ENCODE data around the gene C11orf54.

GRCh38 chr11:93766504-93766903 is 25.0 kb downstream of the C11orf54 start:
- TF ChIP-seq JUNB (IDR thresholded peaks at IDR 0.05) (no peak), POLR2A (IDR thresholded peaks at IDR 0.05; ENCODE audit: low read length) (no peak), CEBPB (IDR thresholded peaks at IDR 0.05) (no peak), TP53 (CRISPR knock-in tag; IDR thresholded peaks at IDR 0.05) (no peak), RCOR1 (IDR thresholded peaks at IDR 0.05; ENCODE audit: low read depth, low read length) (no peak), EP300 (IDR thresholded peaks at IDR 0.05) (no peak), ESRRA (IDR thresholded peaks at IDR 0.05; ENCODE audit: borderline replicate concordance, low read length) (no peak), RNF2 (IDR thresholded peaks at IDR 0.05; ENCODE audit: borderline replicate concordance, low read depth) (no peak)
- TF ChIP-seq, protein P1, sequence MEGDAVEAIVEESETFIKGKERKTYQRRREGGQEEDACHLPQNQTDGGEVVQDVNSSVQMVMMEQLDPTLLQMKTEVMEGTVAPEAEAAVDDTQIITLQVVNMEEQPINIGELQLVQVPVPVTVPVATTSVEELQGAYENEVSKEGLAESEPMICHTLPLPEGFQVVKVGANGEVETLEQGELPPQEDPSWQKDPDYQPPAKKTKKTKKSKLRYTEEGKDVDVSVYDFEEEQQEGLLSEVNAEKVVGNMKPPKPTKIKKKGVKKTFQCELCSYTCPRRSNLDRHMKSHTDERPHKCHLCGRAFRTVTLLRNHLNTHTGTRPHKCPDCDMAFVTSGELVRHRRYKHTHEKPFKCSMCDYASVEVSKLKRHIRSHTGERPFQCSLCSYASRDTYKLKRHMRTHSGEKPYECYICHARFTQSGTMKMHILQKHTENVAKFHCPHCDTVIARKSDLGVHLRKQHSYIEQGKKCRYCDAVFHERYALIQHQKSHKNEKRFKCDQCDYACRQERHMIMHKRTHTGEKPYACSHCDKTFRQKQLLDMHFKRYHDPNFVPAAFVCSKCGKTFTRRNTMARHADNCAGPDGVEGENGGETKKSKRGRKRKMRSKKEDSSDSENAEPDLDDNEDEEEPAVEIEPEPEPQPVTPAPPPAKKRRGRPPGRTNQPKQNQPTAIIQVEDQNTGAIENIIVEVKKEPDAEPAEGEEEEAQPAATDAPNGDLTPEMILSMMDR (IDR thresholded peaks at IDR 0.05) = no peak
- TF ChIP-seq, protein P2, sequence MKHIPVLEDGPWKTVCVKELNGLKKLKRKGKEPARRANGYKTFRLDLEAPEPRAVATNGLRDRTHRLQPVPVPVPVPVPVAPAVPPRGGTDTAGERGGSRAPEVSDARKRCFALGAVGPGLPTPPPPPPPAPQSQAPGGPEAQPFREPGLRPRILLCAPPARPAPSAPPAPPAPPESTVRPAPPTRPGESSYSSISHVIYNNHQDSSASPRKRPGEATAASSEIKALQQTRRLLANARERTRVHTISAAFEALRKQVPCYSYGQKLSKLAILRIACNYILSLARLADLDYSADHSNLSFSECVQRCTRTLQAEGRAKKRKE (CRISPR knock-in tag; IDR thresholded peaks at IDR 0.05; ENCODE audit: low read depth) = no peak
- TF ChIP-seq, protein P3, sequence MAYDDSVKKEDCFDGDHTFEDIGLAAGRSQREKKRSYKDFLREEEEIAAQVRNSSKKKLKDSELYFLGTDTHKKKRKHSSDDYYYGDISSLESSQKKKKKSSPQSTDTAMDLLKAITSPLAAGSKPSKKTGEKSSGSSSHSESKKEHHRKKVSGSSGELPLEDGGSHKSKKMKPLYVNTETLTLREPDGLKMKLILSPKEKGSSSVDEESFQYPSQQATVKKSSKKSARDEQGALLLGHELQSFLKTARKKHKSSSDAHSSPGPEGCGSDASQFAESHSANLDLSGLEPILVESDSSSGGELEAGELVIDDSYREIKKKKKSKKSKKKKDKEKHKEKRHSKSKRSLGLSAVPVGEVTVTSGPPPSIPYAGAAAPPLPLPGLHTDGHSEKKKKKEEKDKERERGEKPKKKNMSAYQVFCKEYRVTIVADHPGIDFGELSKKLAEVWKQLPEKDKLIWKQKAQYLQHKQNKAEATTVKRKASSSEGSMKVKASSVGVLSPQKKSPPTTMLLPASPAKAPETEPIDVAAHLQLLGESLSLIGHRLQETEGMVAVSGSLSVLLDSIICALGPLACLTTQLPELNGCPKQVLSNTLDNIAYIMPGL (CRISPR knock-in tag; IDR thresholded peaks at IDR 0.05; ENCODE audit: borderline replicate concordance) = no peak
- TF ChIP-seq, protein P4, sequence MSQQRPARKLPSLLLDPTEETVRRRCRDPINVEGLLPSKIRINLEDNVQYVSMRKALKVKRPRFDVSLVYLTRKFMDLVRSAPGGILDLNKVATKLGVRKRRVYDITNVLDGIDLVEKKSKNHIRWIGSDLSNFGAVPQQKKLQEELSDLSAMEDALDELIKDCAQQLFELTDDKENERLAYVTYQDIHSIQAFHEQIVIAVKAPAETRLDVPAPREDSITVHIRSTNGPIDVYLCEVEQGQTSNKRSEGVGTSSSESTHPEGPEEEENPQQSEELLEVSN (IDR thresholded peaks at IDR 0.05; ENCODE audit: borderline replicate concordance, low read depth) = no peak
- TF ChIP-seq, protein P5, sequence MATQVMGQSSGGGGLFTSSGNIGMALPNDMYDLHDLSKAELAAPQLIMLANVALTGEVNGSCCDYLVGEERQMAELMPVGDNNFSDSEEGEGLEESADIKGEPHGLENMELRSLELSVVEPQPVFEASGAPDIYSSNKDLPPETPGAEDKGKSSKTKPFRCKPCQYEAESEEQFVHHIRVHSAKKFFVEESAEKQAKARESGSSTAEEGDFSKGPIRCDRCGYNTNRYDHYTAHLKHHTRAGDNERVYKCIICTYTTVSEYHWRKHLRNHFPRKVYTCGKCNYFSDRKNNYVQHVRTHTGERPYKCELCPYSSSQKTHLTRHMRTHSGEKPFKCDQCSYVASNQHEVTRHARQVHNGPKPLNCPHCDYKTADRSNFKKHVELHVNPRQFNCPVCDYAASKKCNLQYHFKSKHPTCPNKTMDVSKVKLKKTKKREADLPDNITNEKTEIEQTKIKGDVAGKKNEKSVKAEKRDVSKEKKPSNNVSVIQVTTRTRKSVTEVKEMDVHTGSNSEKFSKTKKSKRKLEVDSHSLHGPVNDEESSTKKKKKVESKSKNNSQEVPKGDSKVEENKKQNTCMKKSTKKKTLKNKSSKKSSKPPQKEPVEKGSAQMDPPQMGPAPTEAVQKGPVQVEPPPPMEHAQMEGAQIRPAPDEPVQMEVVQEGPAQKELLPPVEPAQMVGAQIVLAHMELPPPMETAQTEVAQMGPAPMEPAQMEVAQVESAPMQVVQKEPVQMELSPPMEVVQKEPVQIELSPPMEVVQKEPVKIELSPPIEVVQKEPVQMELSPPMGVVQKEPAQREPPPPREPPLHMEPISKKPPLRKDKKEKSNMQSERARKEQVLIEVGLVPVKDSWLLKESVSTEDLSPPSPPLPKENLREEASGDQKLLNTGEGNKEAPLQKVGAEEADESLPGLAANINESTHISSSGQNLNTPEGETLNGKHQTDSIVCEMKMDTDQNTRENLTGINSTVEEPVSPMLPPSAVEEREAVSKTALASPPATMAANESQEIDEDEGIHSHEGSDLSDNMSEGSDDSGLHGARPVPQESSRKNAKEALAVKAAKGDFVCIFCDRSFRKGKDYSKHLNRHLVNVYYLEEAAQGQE (IDR thresholded peaks at IDR 0.05) = no peak
- TF ChIP-seq, protein P6, sequence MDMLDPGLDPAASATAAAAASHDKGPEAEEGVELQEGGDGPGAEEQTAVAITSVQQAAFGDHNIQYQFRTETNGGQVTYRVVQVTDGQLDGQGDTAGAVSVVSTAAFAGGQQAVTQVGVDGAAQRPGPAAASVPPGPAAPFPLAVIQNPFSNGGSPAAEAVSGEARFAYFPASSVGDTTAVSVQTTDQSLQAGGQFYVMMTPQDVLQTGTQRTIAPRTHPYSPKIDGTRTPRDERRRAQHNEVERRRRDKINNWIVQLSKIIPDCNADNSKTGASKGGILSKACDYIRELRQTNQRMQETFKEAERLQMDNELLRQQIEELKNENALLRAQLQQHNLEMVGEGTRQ (IDR thresholded peaks at IDR 0.05) = no peak
